ENCODE results near the gene STN1. TPM values are rescaled to one million over a fixed set of nuclear protein-coding genes. Genes with fewer than 3 reads are reported as not detected.

STN1 gene
- total and polyA plus RNA-seq, 4 experiments from 2014 or later = 30.4 to 111 (median 71.2) TPM

- Mint-ChIP-seq H3K4me1 (no peaks in the 10 kb centered on the region), H3K27me3 (no peaks in the 10 kb centered on the region), H3K27ac (no peak overlapping the region), H3K36me3 (no peaks in the 10 kb centered on the region), H3K9me3 (no peaks in the 10 kb centered on the region), H3K4me3 (no peak overlapping the region)
- Histone ChIP-seq H3K36me3 (ENCODE audit: insufficient read depth, low read length) (no peaks in the 10 kb centered on the region), H3K27me3 (ENCODE audit: insufficient read depth, low read length) (no peaks in the 10 kb centered on the region), H3K9me3 (ENCODE audit: control insufficient read depth in 1 of 2, low read length in 2 of 2) (no peaks in the 10 kb centered on the region), H3K4me3 (ENCODE audit: low read length in 2 of 2) (no peak overlapping the region), H3K27ac (ENCODE audit: low read depth, low read length) (no peak overlapping the region), H3K4me1 (ENCODE audit: insufficient read depth, low read length) (no peaks in the 10 kb centered on the region)
- no peak for DNase-seq
- intact Hi-C loops (cut with micrococcal nuclease) = no loop called here
- ChIA-PET POLR2A (ENCODE audit: partially characterized antibody) (no interaction called here), CTCF (ENCODE audit: partially characterized antibody) (no interaction called here)
Measured at GRCh38 chr10:103929381-103929921, 11.5 kb upstream of the STN1 start.

GRCh38 chr10:103928784-103929183, 10.8 kb upstream of the STN1 start:
- no peaks in the 10 kb centered on the region for H3K27me3 Mint-ChIP-seq
- H3K27ac ChIP-seq (ENCODE audit: low read depth, low read length) = no peak overlapping the region
- ChIA-PET CTCF (ENCODE audit: partially characterized antibody) (no interaction called here), POLR2A (ENCODE audit: partially characterized antibody) (no interaction called here)
- intact Hi-C loops (cut with micrococcal nuclease) = no loop called here
- H3K9me3 ChIP-seq (ENCODE audit: control insufficient read depth in 1 of 2, low read length in 2 of 2) = no peaks in the 10 kb centered on the region
- H3K4me3 Mint-ChIP-seq = no peak overlapping the region
- H3K27ac Mint-ChIP-seq = no peak overlapping the region
- no peak for DNase-seq
- H3K36me3 Mint-ChIP-seq = no peaks in the 10 kb centered on the region
- H3K4me1 ChIP-seq (ENCODE audit: insufficient read depth, low read length) = no peaks in the 10 kb centered on the region
- no peaks in the 10 kb centered on the region for H3K4me1 Mint-ChIP-seq
- H3K4me3 ChIP-seq (ENCODE audit: low read length in 2 of 2) = no peak overlapping the region
- H3K9me3 Mint-ChIP-seq = no peaks in the 10 kb centered on the region
- H3K27me3 ChIP-seq (ENCODE audit: insufficient read depth, low read length) = no peaks in the 10 kb centered on the region
- no peaks in the 10 kb centered on the region for H3K36me3 ChIP-seq (ENCODE audit: insufficient read depth, low read length)

GRCh38 chr10:103926722-103927319, 8.8 kb upstream of the STN1 start:
- POLR2A ChIA-PET (ENCODE audit: partially characterized antibody) = no interaction called here
- intact Hi-C loops (cut with micrococcal nuclease) = no loop called here
- H3K4me1 Mint-ChIP-seq = no peaks in the 10 kb centered on the region

GRCh38 chr10:103925591-103925990, 7.6 kb upstream of the STN1 start:
- H3K4me1 ChIP-seq (ENCODE audit: insufficient read depth, low read length) = peaks cover 9% of the 10 kb centered on the region
- no peak overlapping the region for H3K4me3 ChIP-seq (ENCODE audit: low read length in 2 of 2)
- H3K27ac ChIP-seq (ENCODE audit: low read depth, low read length) = no peak overlapping the region
- ChIA-PET CTCF (ENCODE audit: partially characterized antibody) (interaction anchor here (1.0 kb wide), 1 partner anchor 197 kb away, joined by 4 read pairs; the partner anchor contains the start of gene SFR1), POLR2A (ENCODE audit: partially characterized antibody) (interaction anchor here (0.6 kb wide), 1 partner anchor 15 kb away, joined by 3 read pairs; no protein-coding TSS in a partner anchor)
- no peak overlapping the region for H3K4me3 Mint-ChIP-seq
- no peaks in the 10 kb centered on the region for H3K9me3 ChIP-seq (ENCODE audit: control insufficient read depth in 1 of 2, low read length in 2 of 2)
- H3K4me1 Mint-ChIP-seq = no peaks in the 10 kb centered on the region
- intact Hi-C loops (cut with micrococcal nuclease) = no loop called here
- no peaks in the 10 kb centered on the region for H3K27me3 Mint-ChIP-seq
- DNase-seq = no peak
- no peak overlapping the region for H3K27ac Mint-ChIP-seq
- no peaks in the 10 kb centered on the region for H3K27me3 ChIP-seq (ENCODE audit: insufficient read depth, low read length)
- no peaks in the 10 kb centered on the region for H3K9me3 Mint-ChIP-seq
- H3K36me3 ChIP-seq (ENCODE audit: insufficient read depth, low read length) = no peaks in the 10 kb centered on the region
- H3K36me3 Mint-ChIP-seq = no peaks in the 10 kb centered on the region

More at GRCh38 chr10:103926722-103927319, 8.8 kb upstream of the STN1 start:
- Histone ChIP-seq H3K27me3 (ENCODE audit: insufficient read depth, low read length) (no peaks in the 10 kb centered on the region), H3K36me3 (ENCODE audit: insufficient read depth, low read length) (no peaks in the 10 kb centered on the region), H3K27ac (ENCODE audit: low read depth, low read length) (no peak overlapping the region), H3K4me1 (ENCODE audit: insufficient read depth, low read length) (peaks cover 3% of the 10 kb centered on the region), H3K4me3 (ENCODE audit: low read length in 2 of 2) (no peak overlapping the region), H3K9me3 (ENCODE audit: control insufficient read depth in 1 of 2, low read length in 2 of 2) (no peaks in the 10 kb centered on the region)
- no peak overlapping the region for H3K4me3 Mint-ChIP-seq
- H3K27ac Mint-ChIP-seq = no peak overlapping the region
- CTCF ChIA-PET (ENCODE audit: partially characterized antibody) = no interaction called here
- H3K36me3 Mint-ChIP-seq = no peaks in the 10 kb centered on the region
- no peak for DNase-seq
- no peaks in the 10 kb centered on the region for H3K9me3 Mint-ChIP-seq
- no peaks in the 10 kb centered on the region for H3K27me3 Mint-ChIP-seq

GRCh38 chr10:103923502-103923901, 5.5 kb upstream of the STN1 start:
- no peaks in the 10 kb centered on the region for H3K9me3 Mint-ChIP-seq
- H3K36me3 Mint-ChIP-seq = peaks cover 0 to under 1% of the 10 kb centered on the region in 2 donors
- H3K4me3 Mint-ChIP-seq = no peak overlapping the region
- no peaks in the 10 kb centered on the region for H3K27me3 ChIP-seq (ENCODE audit: insufficient read depth, low read length)
- CTCF ChIA-PET (ENCODE audit: partially characterized antibody) = no interaction called here
- intact Hi-C loops (cut with micrococcal nuclease) = no loop called here
- DNase-seq = no peak
- H3K4me1 ChIP-seq (ENCODE audit: insufficient read depth, low read length) = peaks cover 16% of the 10 kb centered on the region
- POLR2A ChIA-PET (ENCODE audit: partially characterized antibody) = no interaction called here
- no peak overlapping the region for H3K27ac ChIP-seq (ENCODE audit: low read depth, low read length)
- H3K4me3 ChIP-seq (ENCODE audit: low read length in 2 of 2) = no peak overlapping the region
- H3K27me3 Mint-ChIP-seq = no peaks in the 10 kb centered on the region
- H3K36me3 ChIP-seq (ENCODE audit: insufficient read depth, low read length) = no peaks in the 10 kb centered on the region
- no peak overlapping the region for H3K27ac Mint-ChIP-seq
- H3K9me3 ChIP-seq (ENCODE audit: control insufficient read depth in 1 of 2, low read length in 2 of 2) = no peaks in the 10 kb centered on the region
- H3K4me1 Mint-ChIP-seq = peaks cover 4 to 8% (median 6%) of the 10 kb centered on the region in 4 donors

DNA sequence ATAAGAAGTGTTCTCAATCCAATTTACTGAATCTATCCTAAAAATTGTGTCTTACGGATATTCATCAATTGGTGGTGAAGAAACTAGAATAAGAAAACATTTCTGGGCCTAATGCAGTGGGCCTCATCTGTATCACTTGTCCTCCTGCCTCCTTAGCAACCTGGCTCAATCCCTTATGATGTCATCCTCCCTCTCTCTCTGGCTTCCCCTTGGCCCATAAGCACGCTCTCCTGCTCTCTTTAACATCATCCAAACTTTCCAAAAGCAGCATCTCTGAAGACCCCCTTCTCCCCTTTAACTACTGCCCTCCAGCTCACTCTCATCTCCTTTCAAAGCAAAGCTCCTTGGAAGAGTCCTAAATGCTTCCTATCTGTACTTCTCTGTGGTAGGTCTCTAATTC, 4.7 kb upstream of the STN1 start:
- intact Hi-C loops (cut with micrococcal nuclease) = no loop called here
- Mint-ChIP-seq H3K27ac (no peak overlapping the region), H3K36me3 (peaks cover 0 to 6% of the 10 kb centered on the region in 2 donors), H3K9me3 (no peaks in the 10 kb centered on the region), H3K27me3 (no peaks in the 10 kb centered on the region), H3K4me3 (no peak overlapping the region), H3K4me1 (peaks cover 6 to 14% (median 8%) of the 10 kb centered on the region in 4 donors)
- no peaks in the 10 kb centered on the region for H3K9me3 ChIP-seq (ENCODE audit: control insufficient read depth in 1 of 2, low read length in 2 of 2)
- no peak overlapping the region for H3K27ac ChIP-seq (ENCODE audit: low read depth, low read length)
- peaks cover 19% of the 10 kb centered on the region for H3K4me1 ChIP-seq (ENCODE audit: insufficient read depth, low read length)
- no peaks in the 10 kb centered on the region for H3K27me3 ChIP-seq (ENCODE audit: insufficient read depth, low read length)
- POLR2A ChIA-PET (ENCODE audit: partially characterized antibody) = interaction anchor here (0.7 to 1.0 kb wide), 2 partner anchors 15 to 199 kb away, joined by 3 read pairs; partner anchors contain the start of gene SFR1
- no peak overlapping the region for H3K4me3 ChIP-seq (ENCODE audit: low read length in 2 of 2)
- no peak for DNase-seq
- CTCF ChIA-PET (ENCODE audit: partially characterized antibody) = interaction anchor here (1.4 to 2.0 kb wide), 3 partner anchors 28 to 37 kb away, joined by 6 to 12 read pairs (median 7); no protein-coding TSS in a partner anchor
- H3K36me3 ChIP-seq (ENCODE audit: insufficient read depth, low read length) = no peaks in the 10 kb centered on the region

GRCh38 chr10:103921750-103922195, 3.8 kb upstream of the STN1 start:
- no peaks in the 10 kb centered on the region for H3K9me3 Mint-ChIP-seq
- peaks cover 20% of the 10 kb centered on the region for H3K4me1 ChIP-seq (ENCODE audit: insufficient read depth, low read length)
- H3K36me3 ChIP-seq (ENCODE audit: insufficient read depth, low read length) = no peaks in the 10 kb centered on the region
- DNase-seq = peak in 3 of 5 donors; percentile 16 to 37 (median 27)
- no peaks in the 10 kb centered on the region for H3K27me3 ChIP-seq (ENCODE audit: insufficient read depth, low read length)
- intact Hi-C loops (cut with micrococcal nuclease) = no loop called here
- no peaks in the 10 kb centered on the region for H3K9me3 ChIP-seq (ENCODE audit: control insufficient read depth in 1 of 2, low read length in 2 of 2)
- CTCF ChIA-PET (ENCODE audit: partially characterized antibody) = interaction anchor here (0.8 to 2.0 kb wide), 8 partner anchors 14 to 209 kb away, joined by 3 to 12 read pairs (median 6); no protein-coding TSS in a partner anchor
- H3K27me3 Mint-ChIP-seq = no peaks in the 10 kb centered on the region
- POLR2A ChIA-PET (ENCODE audit: partially characterized antibody) = interaction anchor here (1.0 to 2.1 kb wide), 2 partner anchors 11 to 14 kb away, joined by 3 to 6 read pairs; no protein-coding TSS in a partner anchor
- no peak overlapping the region for H3K27ac Mint-ChIP-seq
- no peak overlapping the region for H3K27ac ChIP-seq (ENCODE audit: low read depth, low read length)
- H3K4me3 ChIP-seq (ENCODE audit: low read length in 2 of 2) = no peak overlapping the region
- H3K4me1 Mint-ChIP-seq = peaks cover 6 to 19% (median 8%) of the 10 kb centered on the region in 4 donors
- H3K36me3 Mint-ChIP-seq = peaks cover 0 to 11% of the 10 kb centered on the region in 2 donors
- no peak overlapping the region for H3K4me3 Mint-ChIP-seq

Data from CD4-positive, alpha-beta memory T cell (primary cell).